HepG2 (cell line): ENCODE data around the gene NDUFV1. TPM values are rescaled to one million over a fixed set of nuclear protein-coding genes. Genes with fewer than 3 reads are reported as not detected.

Source experiments
- BHLHE40 ChIP-seq: IDR thresholded peaks from 2 replicates; pipeline ENCODE4 v1.6.1; 2011; ENCODE audit warnings: low read length, improper control_type of control experiment
- MEIS1 ChIP-seq: sonication (generic); formaldehyde crosslinking; IDR thresholded peaks from 2 replicates; pipeline ENCODE4 v1.9.0; 2021; ENCODE audit warnings: mild to moderate bottlenecking, missing genetic modification reagents, moderate library complexity, borderline replicate concordance
- NR3C1 ChIP-seq: sonication (generic); formaldehyde crosslinking; IDR thresholded peaks from 2 replicates; pipeline ENCODE4 v1.4.0; 2020; ENCODE audit warnings: missing genetic modification reagents
- PHF8 ChIP-seq: sonication (generic); formaldehyde crosslinking; IDR thresholded peaks from 2 replicates; pipeline ENCODE4 v1.5.0; 2020; ENCODE audit warnings: missing genetic modification reagents
- ZMAT3 ChIP-seq: sonication (generic); formaldehyde crosslinking; conservative IDR thresholded peaks from 2 replicates; pipeline ENCODE4 v1.7.0; 2021; ENCODE audit warnings: missing genetic modification reagents
- ZNF224 ChIP-seq: sonication (generic); formaldehyde crosslinking; IDR thresholded peaks from 2 replicates; pipeline ENCODE4 v1.5.0; 2020; ENCODE audit warnings: mild to moderate bottlenecking, missing genetic modification reagents
- ZNF333 ChIP-seq: sonication (generic); formaldehyde crosslinking; IDR thresholded peaks from 2 replicates; pipeline ENCODE4 v1.4.0; 2020; ENCODE audit warnings: mild to moderate bottlenecking, missing genetic modification reagents, borderline replicate concordance
- ZNF557 ChIP-seq: sonication (generic); formaldehyde crosslinking; IDR thresholded peaks from 2 replicates; pipeline ENCODE4 v1.4.0; 2020; ENCODE audit warnings: missing genetic modification reagents
- ZNF614 ChIP-seq: IDR thresholded peaks from 2 replicates; pipeline ENCODE4 v1.6.1; 2018; ENCODE audit warnings: missing biosample characterization, missing genetic modification reagents, inconsistent platforms, borderline replicate concordance
- ZNF879 ChIP-seq: sonication (generic); formaldehyde crosslinking; IDR thresholded peaks from 2 replicates; pipeline ENCODE4 v1.8.1; 2023; ENCODE audit warnings: missing genetic modification reagents
- polyA plus RNA-seq, 8 experiments: library from polyadenylated mRNA; depleted of rRNA in 3 of 8; stranded (reverse) in 7 of 8; unstranded in 1 of 8; fragments of >200 nt; fragmentation: Illumina TruSeq in 4 of 8; extraction: Trizol in 4 of 8; gene quantifications; 2 replicates each; pipeline versions ENCODE4 v1.2.1 to v1.2.3, GENCODE V29; 2011 to 2016; ENCODE audit warnings: low read depth in 4 of 8, missing spikeins in 1 of 8, mixed read lengths in 1 of 8; ENCODE audit not compliant: insufficient read depth in 1 of 8
- total RNA-seq, 5 experiments: library from RNA; depleted of rRNA; stranded (reverse); fragments of >200 nt; fragmentation: Illumina TruSeq; extraction: Trizol; gene quantifications; 2 replicates each; pipeline ENCODE4 v1.2.3, GENCODE V29; 2016; ENCODE audit warnings: low read depth in 1 of 5
- TF ChIP-seq, protein P1 (sequence below): sonication (generic); formaldehyde crosslinking; IDR thresholded peaks from 2 replicates; pipeline ENCODE4 v1.4.0; 2020; ENCODE audit warnings: missing genetic modification reagents, borderline replicate concordance
- TF ChIP-seq, protein P2 (sequence below): sonication (generic); formaldehyde crosslinking; IDR thresholded peaks from 2 replicates; pipeline ENCODE4 v1.4.0; 2020; ENCODE audit warnings: missing genetic modification reagents
- TF ChIP-seq, protein P3 (sequence below): sonication (generic); formaldehyde crosslinking; IDR thresholded peaks from 2 replicates; pipeline ENCODE4 v1.4.0; 2020; ENCODE audit warnings: mild to moderate bottlenecking, missing genetic modification reagents
- TF ChIP-seq, protein P4 (sequence below): IDR thresholded peaks from 2 replicates; pipeline ENCODE4 v1.6.1; 2012; ENCODE audit warnings: inconsistent platforms
- TF ChIP-seq, protein P5 (sequence below): sonication (generic); formaldehyde crosslinking; IDR thresholded peaks from 2 replicates; pipeline ENCODE4 v1.8.1; 2022; ENCODE audit warnings: low read depth, mild to moderate bottlenecking, missing genetic modification reagents

Gene NDUFV1
- total and polyA plus RNA-seq, 2 of the 13 experiments (the other 11 are each of a cell fraction or from before 2014, with no cell fraction given) = 88.9 to 137 TPM

DNA sequence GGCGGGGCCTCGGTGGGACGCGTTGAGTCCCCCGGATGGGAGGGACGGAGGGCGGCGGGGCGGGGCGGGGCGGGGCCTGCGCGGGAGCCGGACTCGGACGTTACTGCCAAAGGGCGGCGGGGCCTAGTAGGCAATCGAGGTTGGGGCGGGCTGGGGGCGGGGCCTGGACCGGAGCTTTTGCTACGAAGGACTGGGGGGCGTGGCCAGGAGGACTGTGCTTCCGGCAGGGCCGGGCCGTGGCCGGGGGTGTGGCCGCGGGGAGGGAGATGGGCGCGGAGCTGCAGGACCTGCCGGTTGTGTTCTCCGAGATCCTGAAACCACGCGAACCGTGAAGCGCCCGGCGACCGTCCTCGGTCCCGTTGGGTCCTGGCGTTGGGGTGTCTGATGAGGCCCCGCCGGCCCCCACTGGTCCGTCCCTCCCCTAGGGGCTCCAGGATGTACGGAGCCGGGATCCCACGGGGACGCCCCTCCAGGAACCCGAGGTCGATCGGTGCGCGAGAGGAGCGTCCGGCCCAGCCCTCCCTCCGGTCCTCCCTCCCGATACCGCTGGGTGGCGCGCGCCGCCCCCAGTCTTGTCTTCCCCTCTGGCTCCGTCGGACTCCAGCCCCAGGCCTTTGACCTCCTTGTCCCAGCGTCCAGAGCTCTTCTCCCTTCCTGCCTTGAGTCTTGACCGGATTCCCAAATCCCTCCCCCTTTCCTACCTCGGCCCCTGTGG lies 23.6 kb downstream of the NDUFV1 start (continued):
- 0 out of 2 replicates have a peak, but pooled peaks have one; percentile 77 for TF ChIP-seq ZNF333 (CRISPR knock-in tag)
- TF ChIP-seq, protein P1, sequence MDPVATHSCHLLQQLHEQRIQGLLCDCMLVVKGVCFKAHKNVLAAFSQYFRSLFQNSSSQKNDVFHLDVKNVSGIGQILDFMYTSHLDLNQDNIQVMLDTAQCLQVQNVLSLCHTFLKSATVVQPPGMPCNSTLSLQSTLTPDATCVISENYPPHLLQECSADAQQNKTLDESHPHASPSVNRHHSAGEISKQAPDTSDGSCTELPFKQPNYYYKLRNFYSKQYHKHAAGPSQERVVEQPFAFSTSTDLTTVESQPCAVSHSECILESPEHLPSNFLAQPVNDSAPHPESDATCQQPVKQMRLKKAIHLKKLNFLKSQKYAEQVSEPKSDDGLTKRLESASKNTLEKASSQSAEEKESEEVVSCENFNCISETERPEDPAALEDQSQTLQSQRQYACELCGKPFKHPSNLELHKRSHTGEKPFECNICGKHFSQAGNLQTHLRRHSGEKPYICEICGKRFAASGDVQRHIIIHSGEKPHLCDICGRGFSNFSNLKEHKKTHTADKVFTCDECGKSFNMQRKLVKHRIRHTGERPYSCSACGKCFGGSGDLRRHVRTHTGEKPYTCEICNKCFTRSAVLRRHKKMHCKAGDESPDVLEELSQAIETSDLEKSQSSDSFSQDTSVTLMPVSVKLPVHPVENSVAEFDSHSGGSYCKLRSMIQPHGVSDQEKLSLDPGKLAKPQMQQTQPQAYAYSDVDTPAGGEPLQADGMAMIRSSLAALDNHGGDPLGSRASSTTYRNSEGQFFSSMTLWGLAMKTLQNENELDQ (CRISPR knock-in tag) = no peak; the same call in 1 of the 2 replicates
- TF ChIP-seq, protein P2, sequence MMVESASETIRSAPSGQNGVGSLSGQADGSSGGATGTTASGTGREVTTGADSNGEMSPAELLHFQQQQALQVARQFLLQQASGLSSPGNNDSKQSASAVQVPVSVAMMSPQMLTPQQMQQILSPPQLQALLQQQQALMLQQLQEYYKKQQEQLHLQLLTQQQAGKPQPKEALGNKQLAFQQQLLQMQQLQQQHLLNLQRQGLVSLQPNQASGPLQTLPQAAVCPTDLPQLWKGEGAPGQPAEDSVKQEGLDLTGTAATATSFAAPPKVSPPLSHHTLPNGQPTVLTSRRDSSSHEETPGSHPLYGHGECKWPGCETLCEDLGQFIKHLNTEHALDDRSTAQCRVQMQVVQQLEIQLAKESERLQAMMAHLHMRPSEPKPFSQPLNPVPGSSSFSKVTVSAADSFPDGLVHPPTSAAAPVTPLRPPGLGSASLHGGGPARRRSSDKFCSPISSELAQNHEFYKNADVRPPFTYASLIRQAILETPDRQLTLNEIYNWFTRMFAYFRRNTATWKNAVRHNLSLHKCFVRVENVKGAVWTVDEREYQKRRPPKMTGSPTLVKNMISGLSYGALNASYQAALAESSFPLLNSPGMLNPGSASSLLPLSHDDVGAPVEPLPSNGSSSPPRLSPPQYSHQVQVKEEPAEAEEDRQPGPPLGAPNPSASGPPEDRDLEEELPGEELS = peak; percentile 47
- peak; percentile 50; the same call in 1 of the 2 replicates for TF ChIP-seq ZMAT3 (CRISPR knock-in tag)
- TF ChIP-seq, protein P3, sequence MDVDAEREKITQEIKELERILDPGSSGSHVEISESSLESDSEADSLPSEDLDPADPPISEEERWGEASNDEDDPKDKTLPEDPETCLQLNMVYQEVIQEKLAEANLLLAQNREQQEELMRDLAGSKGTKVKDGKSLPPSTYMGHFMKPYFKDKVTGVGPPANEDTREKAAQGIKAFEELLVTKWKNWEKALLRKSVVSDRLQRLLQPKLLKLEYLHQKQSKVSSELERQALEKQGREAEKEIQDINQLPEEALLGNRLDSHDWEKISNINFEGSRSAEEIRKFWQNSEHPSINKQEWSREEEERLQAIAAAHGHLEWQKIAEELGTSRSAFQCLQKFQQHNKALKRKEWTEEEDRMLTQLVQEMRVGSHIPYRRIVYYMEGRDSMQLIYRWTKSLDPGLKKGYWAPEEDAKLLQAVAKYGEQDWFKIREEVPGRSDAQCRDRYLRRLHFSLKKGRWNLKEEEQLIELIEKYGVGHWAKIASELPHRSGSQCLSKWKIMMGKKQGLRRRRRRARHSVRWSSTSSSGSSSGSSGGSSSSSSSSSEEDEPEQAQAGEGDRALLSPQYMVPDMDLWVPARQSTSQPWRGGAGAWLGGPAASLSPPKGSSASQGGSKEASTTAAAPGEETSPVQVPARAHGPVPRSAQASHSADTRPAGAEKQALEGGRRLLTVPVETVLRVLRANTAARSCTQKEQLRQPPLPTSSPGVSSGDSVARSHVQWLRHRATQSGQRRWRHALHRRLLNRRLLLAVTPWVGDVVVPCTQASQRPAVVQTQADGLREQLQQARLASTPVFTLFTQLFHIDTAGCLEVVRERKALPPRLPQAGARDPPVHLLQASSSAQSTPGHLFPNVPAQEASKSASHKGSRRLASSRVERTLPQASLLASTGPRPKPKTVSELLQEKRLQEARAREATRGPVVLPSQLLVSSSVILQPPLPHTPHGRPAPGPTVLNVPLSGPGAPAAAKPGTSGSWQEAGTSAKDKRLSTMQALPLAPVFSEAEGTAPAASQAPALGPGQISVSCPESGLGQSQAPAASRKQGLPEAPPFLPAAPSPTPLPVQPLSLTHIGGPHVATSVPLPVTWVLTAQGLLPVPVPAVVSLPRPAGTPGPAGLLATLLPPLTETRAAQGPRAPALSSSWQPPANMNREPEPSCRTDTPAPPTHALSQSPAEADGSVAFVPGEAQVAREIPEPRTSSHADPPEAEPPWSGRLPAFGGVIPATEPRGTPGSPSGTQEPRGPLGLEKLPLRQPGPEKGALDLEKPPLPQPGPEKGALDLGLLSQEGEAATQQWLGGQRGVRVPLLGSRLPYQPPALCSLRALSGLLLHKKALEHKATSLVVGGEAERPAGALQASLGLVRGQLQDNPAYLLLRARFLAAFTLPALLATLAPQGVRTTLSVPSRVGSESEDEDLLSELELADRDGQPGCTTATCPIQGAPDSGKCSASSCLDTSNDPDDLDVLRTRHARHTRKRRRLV (CRISPR knock-in tag) = peak; percentile 58; the same call in 1 of the 2 replicates
- TF ChIP-seq BHLHE40 = 0 out of 2 replicates have a peak, but pooled peaks have one; percentile 24
- TF ChIP-seq ZNF614 (CRISPR knock-in tag) = 0 out of 2 replicates have a peak, but pooled peaks have one; percentile 26
- TF ChIP-seq NR3C1 = no peak
- no peak for TF ChIP-seq ZNF224 (CRISPR knock-in tag)
- TF ChIP-seq, protein P4, sequence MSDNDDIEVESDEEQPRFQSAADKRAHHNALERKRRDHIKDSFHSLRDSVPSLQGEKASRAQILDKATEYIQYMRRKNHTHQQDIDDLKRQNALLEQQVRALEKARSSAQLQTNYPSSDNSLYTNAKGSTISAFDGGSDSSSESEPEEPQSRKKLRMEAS = peak; percentile 14; the same call in 1 of the 2 replicates
- peak; percentile 83; the same call in 1 of the 2 replicates for TF ChIP-seq MEIS1 (CRISPR knock-in tag)
- TF ChIP-seq ZNF557 (CRISPR knock-in tag) = 0 out of 2 replicates have a peak, but pooled peaks have one; percentile 70
- TF ChIP-seq ZNF879 (CRISPR knock-in tag) = no peak
- TF ChIP-seq, protein P5, sequence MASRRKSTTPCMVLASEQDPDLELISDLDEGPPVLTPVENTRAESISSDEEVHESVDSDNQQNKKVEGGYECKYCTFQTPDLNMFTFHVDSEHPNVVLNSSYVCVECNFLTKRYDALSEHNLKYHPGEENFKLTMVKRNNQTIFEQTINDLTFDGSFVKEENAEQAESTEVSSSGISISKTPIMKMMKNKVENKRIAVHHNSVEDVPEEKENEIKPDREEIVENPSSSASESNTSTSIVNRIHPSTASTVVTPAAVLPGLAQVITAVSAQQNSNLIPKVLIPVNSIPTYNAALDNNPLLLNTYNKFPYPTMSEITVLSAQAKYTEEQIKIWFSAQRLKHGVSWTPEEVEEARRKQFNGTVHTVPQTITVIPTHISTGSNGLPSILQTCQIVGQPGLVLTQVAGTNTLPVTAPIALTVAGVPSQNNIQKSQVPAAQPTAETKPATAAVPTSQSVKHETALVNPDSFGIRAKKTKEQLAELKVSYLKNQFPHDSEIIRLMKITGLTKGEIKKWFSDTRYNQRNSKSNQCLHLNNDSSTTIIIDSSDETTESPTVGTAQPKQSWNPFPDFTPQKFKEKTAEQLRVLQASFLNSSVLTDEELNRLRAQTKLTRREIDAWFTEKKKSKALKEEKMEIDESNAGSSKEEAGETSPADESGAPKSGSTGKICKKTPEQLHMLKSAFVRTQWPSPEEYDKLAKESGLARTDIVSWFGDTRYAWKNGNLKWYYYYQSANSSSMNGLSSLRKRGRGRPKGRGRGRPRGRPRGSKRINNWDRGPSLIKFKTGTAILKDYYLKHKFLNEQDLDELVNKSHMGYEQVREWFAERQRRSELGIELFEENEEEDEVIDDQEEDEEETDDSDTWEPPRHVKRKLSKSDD (CRISPR knock-in tag) = no peak
- peak; percentile 82 for TF ChIP-seq PHF8
